Liver (tissue), 9 donors: ENCODE data around the gene MAP2K6. TPM values are rescaled to one million over a fixed set of nuclear protein-coding genes. Genes with fewer than 3 reads are reported as not detected.
A peak's percentile ranks its signal among the peaks of the same experiment; 100 is the strongest.

Experiments
- DNase-seq: peaks from one replicate; pipeline ENCODE4 v3.0.0-alpha.2; 2017; ENCODE audit warnings: low spot score
- H3K27ac ChIP-seq, 2 donors: one replicate each; pipeline ENCODE4 v1.7.0; 2013; ENCODE audit warnings: inconsistent platforms in 2 of 2, low read length in 2 of 2, control low read depth in 1 of 2, low read depth in 1 of 2, mild to moderate bottlenecking in 1 of 2
- H3K27me3 ChIP-seq, 4 donors: one replicate each; pipeline versions ENCODE4 v1.6.1 to v1.7.0; 2013; ENCODE audit warnings: low read length in 3 of 4, inconsistent platforms in 1 of 4, mild to moderate bottlenecking in 1 of 4, moderate library complexity in 1 of 4; ENCODE audit not compliant: control insufficient read depth in 4 of 4, insufficient read depth in 4 of 4
- H3K36me3 ChIP-seq, 4 donors: one replicate each; pipeline versions ENCODE4 v1.6.1 to v1.7.0; 2013; ENCODE audit warnings: low read length in 3 of 4, mild to moderate bottlenecking in 3 of 4, low read depth in 1 of 4, moderate library complexity in 1 of 4; ENCODE audit not compliant: control insufficient read depth in 4 of 4, insufficient read depth in 3 of 4
- H3K4me1 ChIP-seq, 4 donors: one replicate each; pipeline versions ENCODE4 v1.6.1 to v1.7.0; 2013; ENCODE audit warnings: low read length in 3 of 4, mild to moderate bottlenecking in 3 of 4, moderate library complexity in 1 of 4; ENCODE audit not compliant: control insufficient read depth in 4 of 4, insufficient read depth in 4 of 4
- H3K4me3 ChIP-seq, 3 donors: one replicate each; pipeline versions ENCODE4 v1.6.1 to v1.7.0; 2013; ENCODE audit warnings: low read length in 3 of 3, control low read depth in 1 of 3, low read depth in 1 of 3, mild to moderate bottlenecking in 1 of 3
- H3K9ac ChIP-seq, 2 donors: one replicate each; pipeline ENCODE4 v1.7.0; 2013; ENCODE audit warnings: low read length in 2 of 2, mild to moderate bottlenecking in 2 of 2, moderate library complexity in 2 of 2, control low read depth in 1 of 2, low read depth in 1 of 2
- H3K9me3 ChIP-seq, 4 donors: one replicate each; pipeline versions ENCODE4 v1.6.1 to v1.7.0; 2013; ENCODE audit warnings: low read length in 3 of 4; ENCODE audit not compliant: control insufficient read depth in 4 of 4
- ATF3 ChIP-seq: IDR thresholded peaks from 2 replicates; pipeline ENCODE4 v1.6.1; 2016; ENCODE audit warnings: antibody characterized with exemption
- EGR1 ChIP-seq, 2 donors: IDR thresholded peaks; 2 replicates each; pipeline ENCODE4 v1.6.1; 2016 to 2018; ENCODE audit warnings: antibody characterized with exemption in 2 of 2, low read depth in 2 of 2
- FOXA1 ChIP-seq: IDR thresholded peaks from 2 replicates; pipeline ENCODE4 v1.6.1; 2016; ENCODE audit warnings: antibody characterized with exemption
- FOXA2 ChIP-seq: IDR thresholded peaks from 2 replicates; pipeline ENCODE4 v1.6.1; 2016; ENCODE audit warnings: antibody characterized with exemption
- RAD21 ChIP-seq, 2 donors: IDR thresholded peaks; 2 replicates each; pipeline ENCODE4 v1.6.1; 2016; ENCODE audit warnings: antibody characterized with exemption in 2 of 2, mild to moderate bottlenecking in 2 of 2
- REST ChIP-seq: IDR thresholded peaks from 2 replicates; pipeline ENCODE4 v1.6.1; 2016; ENCODE audit warnings: antibody characterized with exemption, mild to moderate bottlenecking
- SP1 ChIP-seq: IDR thresholded peaks from 2 replicates; pipeline ENCODE4 v1.6.1; 2018; ENCODE audit warnings: antibody characterized with exemption, mild to moderate bottlenecking
- YY1 ChIP-seq: IDR thresholded peaks from 2 replicates; pipeline ENCODE4 v1.6.1; 2016; ENCODE audit warnings: antibody characterized with exemption, mild to moderate bottlenecking
- WGBS: extraction: QIAGEN DNeasy Blood & Tissue Kit; methylation state at CpG from one replicate; pipeline ENCODE4 v1.1.7; 2013; 5-methylcytosine and 5-hydroxymethylcytosine counted together
- polyA plus RNA-seq, 2 donors: library from polyadenylated mRNA; stranded (reverse) in 1 of 2; unstranded in 1 of 2; fragments of 200-250 nt in 1 of 2; fragments of >200 nt in 1 of 2; fragmentation: Nextera tagmentation in 1 of 2; extraction: Ambion mirVana in 1 of 2; gene quantifications; one replicate each; pipeline versions ENCODE4 v1.2.1 to v1.2.3, GENCODE V29; 2013 to 2015
- total RNA-seq, 2 donors: library from RNA; depleted of rRNA; stranded (reverse); fragments of >200 nt; gene quantifications; one replicate each; pipeline ENCODE4 v1.2.3, GENCODE V29; 2014
- TF ChIP-seq, protein P1 (sequence below): fragments of 150-350 bp; IDR thresholded peaks from 2 replicates; pipeline ENCODE4 v1.5.1; 2017; ENCODE audit warnings: improper control_type of control experiment, low read depth, low read length; ENCODE audit not compliant: missing input control
- TF ChIP-seq, protein P2 (sequence below): IDR thresholded peaks from 2 replicates; pipeline ENCODE4 v1.6.1; 2016; ENCODE audit warnings: antibody characterized with exemption
- donor health status: healthy.
- donor health status: healthy.
- donor health status: healthy.
- donor health status: healthy.
- donor health status: healthy.

Gene MAP2K6
- total and polyA plus RNA-seq, 4 donors: 0.31 to 5.4 (median 2.6) TPM

DNA sequence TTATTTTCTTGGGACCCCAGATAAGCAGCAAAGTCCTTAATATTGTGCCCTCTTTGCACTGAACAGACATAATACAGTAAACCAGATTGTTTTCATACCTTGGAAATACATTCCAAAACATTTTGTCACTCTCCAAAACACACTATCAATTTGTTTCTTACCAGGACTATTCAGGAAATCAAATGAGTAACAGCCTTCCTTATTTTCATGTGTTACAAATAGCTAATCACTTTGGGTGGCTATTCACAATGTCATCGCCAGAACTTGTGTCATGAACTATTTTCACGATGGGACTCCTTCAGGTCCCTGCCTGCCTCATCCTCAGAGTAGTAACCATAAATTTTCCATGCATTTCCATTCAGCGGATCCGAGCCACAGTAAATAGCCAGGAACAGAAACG is 104.5 kb downstream of the MAP2K6 start (continued):
- TF ChIP-seq REST (no peak), YY1 (no peak)

DNA sequence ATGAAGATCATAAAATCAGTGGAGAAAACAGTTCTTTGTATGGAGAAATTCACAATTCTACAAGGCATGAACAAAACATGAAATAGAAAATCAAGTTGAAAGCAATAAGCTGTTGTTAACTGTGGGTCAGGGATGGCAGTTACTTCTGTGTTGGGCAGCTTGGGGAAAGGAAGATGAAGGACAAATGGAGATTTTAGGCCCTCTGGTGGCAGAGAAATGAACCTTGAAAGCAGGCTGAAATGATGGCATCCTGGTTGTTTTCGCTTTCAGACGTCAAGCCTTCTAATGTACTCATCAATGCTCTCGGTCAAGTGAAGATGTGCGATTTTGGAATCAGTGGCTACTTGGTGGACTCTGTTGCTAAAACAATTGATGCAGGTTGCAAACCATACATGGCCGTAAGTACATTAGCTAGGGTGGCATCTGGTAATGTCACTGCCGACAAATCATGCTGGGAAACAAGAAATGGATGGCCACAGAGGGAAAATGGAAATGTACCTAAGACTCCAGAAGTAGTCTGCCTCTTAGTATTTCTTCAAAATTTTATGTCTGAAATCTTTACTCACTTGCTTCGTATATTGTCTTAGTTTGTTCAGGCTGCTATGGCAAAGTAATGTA is 108.9 kb downstream of the MAP2K6 start:
- peaks cover 1 to 48% (median 38%) of the 10 kb centered on the region in 4 donors for H3K36me3 ChIP-seq
- DNase-seq: no peak

GRCh38 chr17:69524854-69525253 is 110.4 kb downstream of the MAP2K6 start:
- no peaks in the 10 kb centered on the region for H3K27me3 ChIP-seq
- H3K27ac ChIP-seq: no peak overlapping the region
- peaks cover 1 to 35% (median 28%) of the 10 kb centered on the region in 4 donors for H3K36me3 ChIP-seq
- TF ChIP-seq REST (no peak), RAD21 (IDR thresholded peaks at IDR 0.05) (peak in 1 of 2 donors; percentile 33)
- TF ChIP-seq, protein P1, sequence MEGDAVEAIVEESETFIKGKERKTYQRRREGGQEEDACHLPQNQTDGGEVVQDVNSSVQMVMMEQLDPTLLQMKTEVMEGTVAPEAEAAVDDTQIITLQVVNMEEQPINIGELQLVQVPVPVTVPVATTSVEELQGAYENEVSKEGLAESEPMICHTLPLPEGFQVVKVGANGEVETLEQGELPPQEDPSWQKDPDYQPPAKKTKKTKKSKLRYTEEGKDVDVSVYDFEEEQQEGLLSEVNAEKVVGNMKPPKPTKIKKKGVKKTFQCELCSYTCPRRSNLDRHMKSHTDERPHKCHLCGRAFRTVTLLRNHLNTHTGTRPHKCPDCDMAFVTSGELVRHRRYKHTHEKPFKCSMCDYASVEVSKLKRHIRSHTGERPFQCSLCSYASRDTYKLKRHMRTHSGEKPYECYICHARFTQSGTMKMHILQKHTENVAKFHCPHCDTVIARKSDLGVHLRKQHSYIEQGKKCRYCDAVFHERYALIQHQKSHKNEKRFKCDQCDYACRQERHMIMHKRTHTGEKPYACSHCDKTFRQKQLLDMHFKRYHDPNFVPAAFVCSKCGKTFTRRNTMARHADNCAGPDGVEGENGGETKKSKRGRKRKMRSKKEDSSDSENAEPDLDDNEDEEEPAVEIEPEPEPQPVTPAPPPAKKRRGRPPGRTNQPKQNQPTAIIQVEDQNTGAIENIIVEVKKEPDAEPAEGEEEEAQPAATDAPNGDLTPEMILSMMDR: no peak
- WGBS: 87% methylated on average over 4 of the region's 4 CpGs
- H3K4me1 ChIP-seq: no peaks in the 10 kb centered on the region
- H3K4me3 ChIP-seq: no peak overlapping the region
- DNase-seq: no peak
- no peaks in the 10 kb centered on the region for H3K9me3 ChIP-seq
- no peak overlapping the region for H3K9ac ChIP-seq

More for the DNA sequence above, 108.9 kb downstream of the MAP2K6 start:
- no peak overlapping the region for H3K9ac ChIP-seq
- no peak overlapping the region for H3K4me3 ChIP-seq
- no peaks in the 10 kb centered on the region for H3K27me3 ChIP-seq
- no peak overlapping the region for H3K27ac ChIP-seq
- no peaks in the 10 kb centered on the region for H3K4me1 ChIP-seq
- whole genome bisulfite sequencing: 54% methylated on average over 7 of the region's 7 CpGs
- no peaks in the 10 kb centered on the region for H3K9me3 ChIP-seq
- TF ChIP-seq RAD21 (IDR thresholded peaks at IDR 0.05) (peak; percentile 89 to 91), FOXA1 (no peak), ATF3 (no peak), EGR1 (IDR thresholded peaks at IDR 0.05; ENCODE audit: low read depth in 2 of 2) (no peak), FOXA2 (no peak), SP1 (no peak), YY1 (peak; percentile 44)
- TF ChIP-seq, protein P1: peak; percentile 73
- TF ChIP-seq, protein P2, sequence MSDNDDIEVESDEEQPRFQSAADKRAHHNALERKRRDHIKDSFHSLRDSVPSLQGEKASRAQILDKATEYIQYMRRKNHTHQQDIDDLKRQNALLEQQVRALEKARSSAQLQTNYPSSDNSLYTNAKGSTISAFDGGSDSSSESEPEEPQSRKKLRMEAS: no peak
